IMR-90 (cell line): ENCODE results near the gene DEAF1. TPM values are rescaled to one million over a fixed set of nuclear protein-coding genes. Genes with fewer than 3 reads are reported as not detected.

Experiments used
- ATAC-seq: fragments of 200-7000 bp; cut with Tn5 transposase; 2 replicates; pipeline ENCODE4 v1.9.1; 2020; ENCODE audit warnings: low read depth, mild to moderate bottlenecking, moderate library complexity
- BruUV-seq: library from RNA; stranded (reverse); fragments of 400-500 nt; replicated peaks from 2 replicates; lab custom pipeline; 2021; lab: Mats Ljungman, UMichigan
- CTCF ChIA-PET: fragments of 300-600 bp; formaldehyde crosslinking; extraction: SDS; loops from one replicate; lab custom pipeline; 2021; ENCODE audit warnings: antibody characterized with exemption; lab: Yijun Ruan, JAX
- POLR2A ChIA-PET: fragments of 300-600 bp; sonication (Branson Sonifier 250); formaldehyde crosslinking; loops from one replicate; lab custom pipeline; 2022; ENCODE audit warnings: antibody characterized with exemption; ENCODE audit not compliant: unreplicated experiment; lab: Charles Lee
- DNase-seq: peaks from one replicate; pipeline ENCODE4 v3.0.0; 2013
- H2AFZ ChIP-seq: replicated peaks from 2 replicates; pipeline ENCODE3; 2013; ENCODE audit warnings: low read length, mild to moderate bottlenecking; ENCODE audit not compliant: poor library complexity
- H2AK5ac ChIP-seq: 2 replicates; pipeline ENCODE4 v1.6.1; 2013; ENCODE audit warnings: low read depth, low read length, inconsistent platforms
- H2AK9ac ChIP-seq: replicated peaks from 2 replicates; pipeline ENCODE3; 2013; ENCODE audit warnings: mild to moderate bottlenecking, low read depth, low read length, moderate library complexity; ENCODE audit not compliant: poor library complexity
- H2BK120ac ChIP-seq: 2 replicates; pipeline ENCODE4 v1.6.1; 2013; ENCODE audit warnings: low read depth, low read length, inconsistent platforms
- H2BK15ac ChIP-seq: 3 replicates; pipeline ENCODE4 v1.6.1; 2013; ENCODE audit warnings: low read depth, low read length, inconsistent platforms
- H2BK20ac ChIP-seq: 2 replicates; pipeline ENCODE4 v1.6.1; 2013; ENCODE audit warnings: low read depth, mild to moderate bottlenecking, inconsistent platforms, low read length, moderate library complexity
- H2BK5ac ChIP-seq: 2 replicates; pipeline ENCODE4 v1.6.1; 2013; ENCODE audit warnings: mild to moderate bottlenecking, low read depth, low read length, inconsistent platforms; ENCODE audit not compliant: poor library complexity, severe bottlenecking
- H3K14ac ChIP-seq: replicated peaks from 2 replicates; pipeline ENCODE4 v1.6.1; 2013; ENCODE audit warnings: low read depth, low read length, inconsistent platforms
- H3K18ac ChIP-seq: 2 replicates; pipeline ENCODE4 v1.6.1; 2013; ENCODE audit warnings: low read depth, low read length, control low read depth
- H3K23ac ChIP-seq: 2 replicates; pipeline ENCODE4 v1.6.1; 2013; ENCODE audit warnings: low read depth, low read length, inconsistent platforms
- H3K27ac ChIP-seq: 2 replicates; pipeline ENCODE4 v1.5.1; 2013; ENCODE audit warnings: mild to moderate bottlenecking, control low read depth, low read length; ENCODE audit not compliant: insufficient read depth
- H3K27me3 ChIP-seq: 2 replicates; pipeline ENCODE4 v1.6.1; 2013; ENCODE audit warnings: low read length; ENCODE audit not compliant: control insufficient read depth, insufficient read depth
- H3K36me3 ChIP-seq: 2 replicates; pipeline ENCODE4 v1.6.1; 2013; ENCODE audit warnings: low read length, mixed read lengths; ENCODE audit not compliant: control insufficient read depth, insufficient read depth
- H3K4ac ChIP-seq: 2 replicates; pipeline ENCODE4 v1.6.1; 2013; ENCODE audit warnings: low read depth, low read length, inconsistent platforms
- H3K4me1 ChIP-seq: 2 replicates; pipeline ENCODE4 v1.6.1; 2013; ENCODE audit warnings: low read length, mixed read lengths; ENCODE audit not compliant: control insufficient read depth, insufficient read depth
- H3K4me2 ChIP-seq: 2 replicates; pipeline ENCODE4 v1.6.1; 2013; ENCODE audit warnings: low read depth, mild to moderate bottlenecking, control low read depth, low read length, moderate library complexity
- H3K4me3 ChIP-seq: 2 replicates; pipeline ENCODE4 v1.5.1; 2013; ENCODE audit warnings: low read depth, mild to moderate bottlenecking, control low read depth, low read length, moderate library complexity; ENCODE audit not compliant: insufficient read depth
- H3K56ac ChIP-seq: 2 replicates; pipeline ENCODE4 v1.6.1; 2013; ENCODE audit warnings: low read length, inconsistent platforms; ENCODE audit not compliant: insufficient read depth; ENCODE audit errors: extremely low read depth
- H3K79me1 ChIP-seq, 2 experiments: 2 replicates each; pipeline ENCODE4 v1.6.1; 2013; ENCODE audit warnings: low read length in 2 of 2, inconsistent platforms in 1 of 2, low read depth in 1 of 2
- H3K9ac ChIP-seq: 2 replicates; pipeline ENCODE4 v1.6.1; 2013; ENCODE audit warnings: low read depth, low read length, control low read depth
- H3K9me1 ChIP-seq: 2 replicates; pipeline ENCODE4 v1.6.1; 2013; ENCODE audit warnings: low read length, inconsistent platforms; ENCODE audit not compliant: insufficient read depth
- H3K9me3 ChIP-seq: 2 replicates; pipeline ENCODE4 v1.6.1; 2013; ENCODE audit warnings: low read length; ENCODE audit not compliant: control insufficient read depth, insufficient read depth
- H4K20me1 ChIP-seq: 2 replicates; pipeline ENCODE4 v1.6.1; 2013; ENCODE audit warnings: low read length, inconsistent platforms; ENCODE audit not compliant: insufficient read depth
- H4K5ac ChIP-seq: 2 replicates; pipeline ENCODE4 v1.6.1; 2013; ENCODE audit warnings: mild to moderate bottlenecking, low read depth, low read length, control low read depth
- H4K8ac ChIP-seq, 2 experiments: 2 replicates each; pipeline ENCODE4 v1.6.1; 2013; ENCODE audit warnings: low read depth in 2 of 2, low read length in 2 of 2, control low read depth in 1 of 2, inconsistent platforms in 1 of 2
- H4K91ac ChIP-seq: 2 replicates; pipeline ENCODE4 v1.6.1; 2013; ENCODE audit warnings: low read depth, low read length, inconsistent platforms; ENCODE audit not compliant: insufficient read depth
- CEBPB ChIP-seq: IDR thresholded peaks from 2 replicates; pipeline ENCODE4 v1.6.1; 2012; ENCODE audit warnings: low read depth, low read length, improper control_type of control experiment
- MAZ ChIP-seq: IDR thresholded peaks from 2 replicates; pipeline ENCODE4 v1.6.1; 2012; ENCODE audit warnings: low read depth, mild to moderate bottlenecking, low read length, improper control_type of control experiment, moderate library complexity, borderline replicate concordance
- NFE2L2 ChIP-seq: fragments of 150-350 bp; IDR thresholded peaks from 2 replicates; pipeline ENCODE4 v1.6.1; 2016; ENCODE audit warnings: low read depth, mild to moderate bottlenecking, low read length
- RAD21 ChIP-seq: IDR thresholded peaks from 2 replicates; pipeline ENCODE4 v1.6.1; 2012; ENCODE audit warnings: low read length, improper control_type of control experiment
- SMC3 ChIP-seq: fragments of 150-350 bp; IDR thresholded peaks from 2 replicates; pipeline ENCODE4 v1.6.1; 2016; ENCODE audit warnings: low read depth, mild to moderate bottlenecking, antibody characterized with exemption, low read length, moderate library complexity
- WGBS, 2 experiments: methylation state at CpG; one replicate each; pipeline versions ENCODE4 v1.1.5 to v1.1.7; 2013; ENCODE audit warnings: missing lambda C conversion rate in 2 of 2; ENCODE audit not compliant: insufficient read length in 1 of 2; ENCODE audit errors: extremely low coverage in 2 of 2; 5-methylcytosine and 5-hydroxymethylcytosine counted together
- dilution Hi-C: fragments of 300-500 bp; cut with HindIII; formaldehyde crosslinking; loops from one replicate; pipeline ENCODE4 v1.14.3; 2018; ENCODE audit warnings: low sequenced_read_pairs; ENCODE audit not compliant: unreplicated experiment
- in situ Hi-C: fragments of 300-500 bp; cut with MboI; formaldehyde crosslinking; loops from 3 replicates; pipeline ENCODE4 v1.14.3; 2019; ENCODE audit warnings: low sequenced_read_pairs, inconsistent platforms, mixed read lengths
- intact Hi-C: fragments of 100-400 bp; cut with micrococcal nuclease; formaldehyde crosslinking; loops from 2 replicates; pipeline ENCODE4 v1.10.0; 2022
- polyA plus RNA-seq, 3 experiments: library from polyadenylated mRNA; depleted of rRNA; stranded (reverse); fragments of >200 nt; gene quantifications; 2 replicates each; pipeline ENCODE4 v1.2.3, GENCODE V29; 2012; ENCODE audit warnings: low replicate concordance in 1 of 3
- total RNA-seq: library from RNA; depleted of rRNA; stranded (reverse); fragments of >200 nt; gene quantifications from 2 replicates; pipeline ENCODE4 v1.2.3, GENCODE V29; 2012

The DEAF1 gene
- total and polyA plus RNA-seq, 2 of the 4 experiments (the other 2 are of a cell fraction): 22.9 to 31.6 TPM

DNA sequence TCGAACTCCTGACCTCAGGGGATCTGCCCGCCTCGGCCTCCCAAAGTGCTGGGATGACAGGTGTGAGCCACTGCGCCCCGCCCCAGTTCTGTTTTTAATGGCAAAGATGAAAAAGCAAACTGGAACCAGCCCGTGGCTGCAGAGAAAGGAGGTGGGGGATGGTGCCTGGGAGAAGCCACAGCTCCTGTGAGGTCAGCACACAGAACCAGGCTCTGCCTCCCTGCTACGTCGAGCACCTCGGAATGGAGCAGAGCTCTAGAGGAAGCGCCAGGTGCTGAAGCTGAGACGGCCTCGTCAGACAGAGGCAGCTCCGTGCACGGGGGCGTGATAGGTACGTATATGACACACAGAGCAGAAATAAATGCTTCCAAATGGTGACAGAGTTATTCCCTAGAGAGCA lies 49.5 kb downstream of the DEAF1 start:
- no peak overlapping the region for H2BK15ac ChIP-seq
- H3K79me1 ChIP-seq: no peaks in the 10 kb centered on the region; a peak in 1 of 4 replicates
- H3K9me3 ChIP-seq: no peaks in the 10 kb centered on the region
- POLR2A ChIA-PET: no interaction called here
- H3K9me1 ChIP-seq: no peaks in the 10 kb centered on the region
- H3K27me3 ChIP-seq: no peaks in the 10 kb centered on the region
- H3K27ac ChIP-seq: no peak overlapping the region
- no peak overlapping the region for H3K23ac ChIP-seq
- peaks cover 23% of the 10 kb centered on the region for H3K36me3 ChIP-seq
- no peak overlapping the region for H2AK5ac ChIP-seq
- no peak overlapping the region for H2BK5ac ChIP-seq
- H3K4me2 ChIP-seq: no peak overlapping the region
- H2AFZ ChIP-seq: no peak overlapping the region
- no TSS peak for BruUV-seq
- intact Hi-C loops: no loop called here
- H2AK9ac ChIP-seq: no peak overlapping the region
- dilution Hi-C loops: no loop called here
- 97% methylated on average over 9 of the region's 16 CpGs; no CpG with 5 or more reads in 1 of the 2 experiments for WGBS, 2 experiments
- peaks cover 1% of the 10 kb centered on the region for H3K4me1 ChIP-seq
- no peak overlapping the region for H4K5ac ChIP-seq
- no peak overlapping the region for H4K91ac ChIP-seq
- in situ Hi-C loops: no loop called here
- TF ChIP-seq MAZ (no peak), SMC3 (no peak), CEBPB (no peak), NFE2L2 (no peak), RAD21 (no peak)
- no peak overlapping the region for H3K14ac ChIP-seq
- H3K9ac ChIP-seq: no peak overlapping the region
- H3K18ac ChIP-seq: no peak overlapping the region
- ATAC-seq (no peak), DNase-seq (no peak)
- CTCF ChIA-PET: no interaction called here
- H4K20me1 ChIP-seq: peaks cover 6% of the 10 kb centered on the region; the same call in 1 of the 2 replicates
- H3K56ac ChIP-seq: no peak overlapping the region
- no peak overlapping the region for H3K4ac ChIP-seq
- no peak overlapping the region for H4K8ac ChIP-seq
- no peak overlapping the region for H2BK120ac ChIP-seq
- no peak overlapping the region for H3K4me3 ChIP-seq
- no peak overlapping the region for H2BK20ac ChIP-seq
